ENCODE results near the gene AMH.

The AMH gene

DNA sequence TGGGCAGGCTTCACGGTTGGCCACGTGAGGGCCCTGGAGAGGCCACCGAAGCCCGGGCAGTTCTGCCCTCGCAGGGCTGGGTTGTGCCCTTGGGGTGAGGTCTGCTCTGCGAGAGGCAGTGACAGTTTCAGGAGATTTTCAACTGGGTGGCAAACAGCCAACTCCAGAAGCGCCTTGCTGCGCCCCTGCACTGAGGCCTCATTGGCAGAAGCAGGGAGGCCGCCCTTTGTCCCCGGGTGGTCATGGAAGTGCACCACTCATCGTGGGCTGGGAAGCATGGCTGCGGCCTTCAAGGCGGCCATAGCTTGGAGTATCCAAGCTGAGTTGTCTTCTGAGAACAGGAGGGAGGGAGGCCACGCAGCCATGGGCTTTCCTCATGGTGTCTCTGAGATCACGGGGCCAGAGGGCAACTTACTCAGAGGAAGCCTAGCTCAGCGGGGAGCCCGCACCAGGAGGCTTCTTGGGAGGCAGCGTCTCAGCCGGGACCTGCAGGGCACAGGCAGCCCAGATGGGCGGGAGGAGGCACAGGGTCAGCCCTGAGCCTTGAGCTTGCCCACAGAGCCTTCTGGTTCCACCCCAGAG is 27.8 kb upstream of the AMH start:
- no peak for DNase-seq (ENCODE audit: low read depth)

DNA sequence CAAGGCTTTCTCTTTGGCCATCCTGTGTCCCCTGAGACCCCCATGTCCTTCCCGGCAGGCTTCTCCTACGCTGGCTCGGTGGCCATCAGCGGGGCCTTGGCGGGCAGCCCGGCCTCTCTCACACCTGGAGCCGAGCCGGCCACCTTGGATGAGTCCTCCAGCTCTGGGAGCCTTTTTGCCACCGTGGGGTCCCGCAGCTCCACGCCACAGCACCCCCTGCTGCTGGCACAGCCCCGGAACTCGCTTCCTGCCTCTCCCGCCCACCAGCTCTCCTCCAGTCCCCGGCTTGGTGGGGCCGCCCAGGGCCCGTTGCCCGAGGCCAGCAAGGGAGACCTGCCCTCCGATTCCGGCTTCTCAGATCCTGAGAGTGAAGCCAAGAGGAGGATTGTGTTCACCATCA is 27.2 kb upstream of the AMH start:
- no peak for DNase-seq (ENCODE audit: low read depth)

DNA sequence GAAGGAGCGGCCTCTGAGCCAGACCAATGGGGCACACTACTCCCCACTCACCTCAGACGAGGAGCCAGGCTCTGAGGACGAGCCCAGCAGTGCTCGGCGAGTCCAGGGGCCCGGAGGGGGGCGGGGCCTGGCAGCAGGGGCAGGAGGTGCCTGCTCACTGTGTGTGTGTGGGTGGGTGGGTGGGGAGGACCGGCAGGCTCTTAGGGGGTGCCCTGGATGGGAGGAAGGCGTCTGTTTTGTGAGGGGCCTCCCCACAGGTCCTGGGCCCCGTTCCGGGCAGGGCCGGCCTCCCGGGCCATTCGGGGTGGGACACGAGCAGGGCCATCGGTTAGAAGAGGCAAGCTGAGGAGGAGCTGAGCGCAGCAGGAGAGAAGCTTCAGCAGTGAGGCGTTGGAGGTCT is 25.7 kb upstream of the AMH start:
- no peak for DNase-seq (ENCODE audit: low read depth)

DNA sequence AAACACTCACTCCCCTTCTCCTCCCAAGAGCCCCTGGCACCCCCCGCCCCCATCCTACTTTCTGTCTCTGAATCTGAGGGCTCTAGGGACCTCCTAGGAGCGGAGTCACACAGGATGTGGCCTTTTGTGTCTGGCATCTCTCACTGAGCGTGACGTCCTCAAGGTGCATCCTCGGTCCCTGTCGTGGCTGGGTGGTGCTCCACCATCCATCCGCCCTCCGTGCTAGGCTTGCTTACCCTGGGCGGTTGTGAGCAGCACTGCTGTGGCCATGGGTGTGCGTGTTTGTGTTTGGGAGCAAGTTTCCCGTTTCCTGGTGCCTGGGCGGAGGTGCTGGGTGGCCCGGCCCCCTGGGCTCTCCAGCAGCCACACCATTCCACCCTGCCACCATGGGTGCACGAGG is 25.2 kb upstream of the AMH start:
- DNase-seq (ENCODE audit: low read depth): no peak

DNA sequence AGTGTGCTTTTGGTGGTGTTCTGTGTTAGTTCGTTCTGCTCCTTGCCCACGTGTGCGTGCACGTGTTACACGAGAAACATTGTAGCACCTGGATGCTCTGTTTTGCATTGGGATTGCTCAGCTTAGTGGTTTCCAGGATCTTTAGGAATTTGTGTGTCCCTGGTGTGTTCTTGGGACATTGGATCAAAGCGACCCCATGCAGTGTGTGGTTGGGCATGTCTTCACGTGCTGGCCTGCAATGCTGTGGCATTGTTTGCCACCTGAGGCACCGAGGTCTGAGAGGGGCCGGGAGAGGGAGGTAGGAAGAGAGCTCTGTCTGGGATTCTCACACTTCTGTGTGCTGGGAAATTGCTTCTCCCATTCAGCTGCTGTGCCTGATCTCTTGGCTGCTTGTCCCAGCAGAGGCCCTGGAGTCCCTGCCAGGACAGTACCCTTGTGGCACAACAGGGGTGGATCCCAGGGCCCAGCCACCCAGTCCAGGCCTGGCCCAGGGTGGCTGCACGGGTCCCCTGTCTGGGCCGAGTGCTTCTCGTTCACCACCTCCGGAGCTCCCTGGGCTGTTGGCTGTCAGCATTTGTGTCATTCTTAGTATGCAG is 24.3 kb upstream of the AMH start:
- DNase-seq (ENCODE audit: low read depth): no peak

DNA sequence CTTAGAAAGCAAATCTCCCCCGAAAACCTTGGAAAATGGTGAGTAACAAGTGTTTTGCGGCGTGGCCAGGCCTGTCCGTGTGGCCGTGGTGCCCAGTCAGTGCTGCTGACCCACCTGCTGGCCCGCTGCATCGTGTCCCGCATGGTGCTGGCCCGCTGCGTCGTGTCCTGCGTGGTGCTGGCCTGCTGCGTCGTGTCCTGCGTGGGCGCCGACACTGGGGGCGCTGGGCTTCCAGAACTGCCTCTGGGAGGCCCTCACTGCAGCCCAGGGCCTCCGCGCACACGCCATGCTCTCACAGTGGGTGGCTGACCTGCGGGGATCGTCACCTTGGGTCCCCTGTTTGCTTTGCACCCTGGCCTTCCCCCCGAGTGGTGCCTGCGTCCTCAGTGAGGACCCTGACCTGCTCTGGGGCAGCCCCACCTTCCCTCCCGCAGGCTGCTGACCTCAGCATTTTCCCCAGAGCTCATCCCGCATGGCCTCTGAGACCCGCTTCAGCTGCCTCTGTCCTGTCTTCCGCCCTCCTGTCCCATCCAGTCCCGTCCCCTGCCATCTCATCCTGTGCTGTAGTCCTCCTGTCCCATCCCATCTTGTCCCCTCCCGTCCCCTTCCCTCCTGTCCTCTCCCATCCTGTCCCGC is 23.6 kb upstream of the AMH start:
- DNase-seq (ENCODE audit: low read depth): no peak

DNA sequence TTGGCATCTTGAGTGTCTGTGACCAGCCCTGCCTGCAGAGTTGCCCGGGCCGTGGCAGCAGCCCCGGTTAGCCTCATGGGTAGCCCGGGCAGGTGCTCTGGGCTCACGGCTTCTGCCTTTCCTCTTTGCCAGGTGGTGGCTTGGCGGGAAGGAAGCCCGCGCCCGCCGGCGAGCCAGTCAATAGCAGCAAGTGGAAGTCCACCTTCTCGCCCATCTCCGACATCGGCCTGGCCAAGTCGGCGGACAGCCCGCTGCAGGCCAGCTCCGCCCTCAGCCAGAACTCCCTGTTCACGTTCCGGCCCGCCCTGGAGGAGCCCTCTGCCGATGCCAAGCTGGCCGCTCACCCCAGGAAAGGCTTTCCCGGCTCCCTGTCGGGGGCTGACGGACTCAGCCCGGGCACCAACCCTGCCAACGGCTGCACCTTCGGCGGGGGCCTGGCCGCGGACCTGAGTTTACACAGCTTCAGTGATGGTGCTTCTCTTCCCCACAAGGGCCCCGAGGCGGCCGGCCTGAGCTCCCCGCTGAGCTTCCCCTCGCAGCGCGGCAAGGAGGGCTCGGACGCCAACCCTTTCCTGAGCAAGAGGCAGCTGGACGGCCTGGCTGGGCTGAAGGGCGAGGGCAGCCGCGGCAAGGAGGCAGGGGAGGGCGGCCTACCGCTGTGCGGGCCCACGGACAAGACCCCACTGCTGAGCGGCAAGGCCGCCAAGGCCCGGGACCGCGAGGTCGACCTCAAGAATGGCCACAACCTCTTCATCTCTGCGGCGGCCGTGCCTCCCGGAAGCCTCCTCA is 22.9 kb upstream of the AMH start:
- no peak for DNase-seq (ENCODE audit: low read depth)

DNA sequence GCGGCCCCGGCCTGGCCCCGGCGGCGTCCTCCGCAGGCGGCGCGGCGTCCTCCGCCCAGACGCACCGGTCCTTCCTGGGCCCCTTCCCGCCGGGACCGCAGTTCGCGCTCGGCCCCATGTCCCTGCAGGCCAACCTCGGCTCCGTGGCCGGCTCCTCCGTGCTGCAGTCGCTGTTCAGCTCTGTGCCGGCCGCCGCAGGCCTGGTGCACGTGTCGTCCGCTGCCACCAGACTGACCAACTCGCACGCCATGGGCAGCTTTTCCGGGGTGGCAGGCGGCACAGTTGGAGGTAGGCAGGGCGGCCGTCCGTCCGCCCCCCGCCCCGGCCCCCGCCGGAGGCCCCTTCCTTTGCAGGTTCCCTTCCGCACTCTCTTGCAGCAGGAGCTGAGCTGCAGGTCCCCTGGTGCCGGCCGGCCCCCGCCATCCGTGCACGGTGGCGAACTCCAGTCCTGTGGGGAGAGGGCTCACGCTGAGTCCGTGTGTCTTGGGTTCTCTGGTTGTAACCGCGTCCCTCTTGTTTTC is 22.2 kb upstream of the AMH start:
- no peak for DNase-seq (ENCODE audit: low read depth)

DNA sequence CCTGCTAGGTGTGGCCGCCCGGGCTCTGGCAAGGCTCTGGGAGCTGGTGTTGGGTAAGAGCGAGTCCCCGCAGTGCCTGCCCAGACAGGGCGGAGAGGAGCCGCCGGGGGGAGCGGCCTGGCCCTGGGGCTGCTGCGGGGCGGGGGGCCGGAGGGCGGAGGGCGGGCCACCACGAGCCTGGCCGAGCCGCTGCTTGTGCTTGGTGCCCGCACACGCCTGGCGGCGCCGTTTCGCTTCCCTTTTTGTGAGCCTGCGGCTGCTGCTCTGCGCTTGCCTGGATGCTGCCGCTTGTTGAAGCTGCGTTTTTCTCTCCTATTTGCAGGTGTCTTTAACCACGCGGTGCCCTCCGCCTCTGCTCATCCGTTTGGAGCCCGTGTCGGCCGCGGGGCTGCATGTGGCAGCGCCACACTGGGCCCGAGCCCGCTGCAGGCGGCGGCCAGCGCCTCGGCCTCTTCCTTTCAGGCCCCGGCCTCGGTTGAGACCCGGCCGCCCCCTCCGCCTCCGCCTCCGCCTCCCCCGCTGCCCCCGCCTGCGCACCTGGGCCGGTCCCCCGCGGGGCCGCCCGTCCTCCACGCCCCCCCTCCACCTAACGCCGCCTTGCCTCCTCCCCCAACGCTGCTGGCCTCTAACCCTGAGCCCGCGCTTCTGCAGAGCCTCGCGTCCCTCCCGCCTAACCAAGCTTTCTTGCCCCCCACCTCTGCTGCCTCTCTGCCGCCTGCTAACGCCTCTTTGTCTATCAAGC is 21.5 kb upstream of the AMH start:
- DNase-seq (ENCODE audit: low read depth): no peak

DNA sequence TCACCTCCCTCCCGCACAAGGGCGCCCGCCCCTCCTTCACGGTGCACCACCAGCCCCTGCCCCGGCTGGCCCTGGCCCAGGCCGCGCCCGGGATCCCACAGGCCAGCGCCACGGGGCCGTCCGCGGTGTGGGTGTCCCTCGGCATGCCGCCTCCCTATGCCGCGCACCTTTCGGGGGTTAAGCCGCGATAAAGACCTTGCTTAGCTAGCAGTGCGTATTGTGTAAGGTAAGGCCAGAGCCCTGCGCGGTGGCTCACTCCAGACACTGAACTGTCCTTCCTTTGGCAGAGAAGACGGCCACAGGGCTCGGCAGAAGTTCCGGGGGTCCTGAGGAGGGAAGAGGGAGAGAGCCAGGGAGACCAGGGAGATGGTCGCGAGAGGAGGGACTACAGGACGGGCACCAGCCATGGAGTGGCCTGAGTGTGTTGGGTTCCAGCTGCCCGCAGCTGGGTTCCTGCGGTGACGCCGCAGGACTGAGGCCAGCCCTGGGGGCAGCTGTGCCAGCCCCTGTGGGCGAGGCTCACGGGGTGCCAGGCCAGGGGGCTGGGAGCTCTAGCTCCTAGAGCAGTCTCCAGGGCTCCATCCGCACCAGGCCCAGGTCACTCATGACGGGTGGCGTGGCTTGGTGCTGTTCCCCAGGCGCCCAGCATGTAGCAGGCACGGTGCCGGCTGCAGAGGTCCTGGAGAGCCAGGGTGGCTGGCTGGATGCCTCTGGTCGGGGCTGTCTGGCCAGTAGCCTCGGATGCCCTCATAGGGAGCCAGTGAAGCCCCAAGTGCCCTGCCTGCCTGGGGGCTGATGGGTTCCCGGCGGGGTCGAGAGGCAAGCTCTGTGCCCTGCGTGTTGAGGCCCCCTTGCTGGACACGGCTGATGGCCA is 20.7 kb upstream of the AMH start:
- no peak for DNase-seq (ENCODE audit: low read depth)

DNA sequence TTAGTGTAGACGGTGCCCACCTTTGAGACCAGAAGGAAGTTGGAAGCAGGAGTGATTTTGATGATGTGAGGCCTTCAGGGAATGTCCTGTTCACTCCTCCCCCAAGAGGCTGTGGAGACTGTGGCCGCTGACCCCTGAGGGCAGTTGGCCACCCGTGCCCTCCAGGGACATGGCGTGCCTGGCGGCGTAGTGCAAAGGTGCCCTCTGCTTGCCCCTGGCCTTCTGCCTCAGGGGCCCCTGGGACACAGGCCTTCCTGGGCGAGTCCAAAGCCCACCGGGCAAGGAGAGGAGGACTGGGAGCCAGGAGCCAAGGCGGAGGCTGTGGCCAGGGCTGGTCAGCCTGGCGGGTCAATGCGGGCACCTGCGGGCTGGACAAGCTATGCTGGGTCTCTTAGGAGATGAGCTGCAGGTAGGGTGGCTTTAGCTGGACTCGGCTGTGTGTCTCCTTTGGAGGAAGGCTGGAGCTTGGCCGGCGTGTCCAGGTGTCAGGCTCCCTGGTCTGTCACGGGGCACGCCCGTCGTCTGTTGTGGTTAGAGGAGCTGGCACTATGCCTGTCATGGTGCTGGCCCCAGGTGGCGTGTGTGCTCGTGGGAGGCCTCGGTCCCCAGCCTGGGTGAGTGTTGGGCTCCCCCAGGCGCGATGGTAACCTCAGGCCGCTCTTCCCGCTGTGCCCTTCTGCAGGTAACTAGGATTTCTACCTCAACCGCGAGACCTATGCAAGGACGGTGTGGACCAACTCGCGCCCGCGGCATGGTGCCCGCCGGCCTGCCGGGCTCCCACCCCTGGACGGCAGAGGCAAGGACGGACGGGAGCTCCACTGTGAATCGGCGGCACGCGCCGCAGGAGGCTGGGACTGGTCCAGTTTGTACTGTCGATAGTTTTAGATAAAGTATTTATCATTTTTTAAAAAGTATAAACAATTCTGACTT is 19.8 kb upstream of the AMH start:
- DNase-seq (ENCODE audit: low read depth): no peak

DNA sequence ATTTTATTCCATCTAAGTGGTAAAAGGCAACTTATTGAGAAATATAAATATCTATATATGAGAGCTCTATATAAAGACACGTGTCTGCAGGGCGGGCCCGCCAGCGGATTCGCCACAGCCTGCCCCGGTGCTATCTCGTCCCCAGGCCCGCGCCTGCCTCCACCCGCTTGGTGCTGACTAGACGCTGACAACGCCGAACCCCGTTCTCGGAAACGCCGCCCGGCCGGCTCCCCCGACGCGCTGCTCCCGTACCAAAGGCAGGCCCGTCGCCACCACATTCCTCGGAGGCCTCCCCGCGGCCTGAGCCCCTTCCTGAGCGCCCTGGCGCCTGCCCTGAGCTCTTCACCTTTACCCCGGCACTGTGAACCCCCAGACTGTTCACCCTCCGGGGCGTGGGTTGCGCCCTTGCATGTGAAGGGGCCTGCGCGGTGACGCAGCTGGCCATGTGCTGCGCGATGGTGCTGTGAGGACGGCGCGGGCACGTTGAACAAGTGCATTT is 19.0 kb upstream of the AMH start:
- DNase-seq (ENCODE audit: low read depth): no peak

DNA sequence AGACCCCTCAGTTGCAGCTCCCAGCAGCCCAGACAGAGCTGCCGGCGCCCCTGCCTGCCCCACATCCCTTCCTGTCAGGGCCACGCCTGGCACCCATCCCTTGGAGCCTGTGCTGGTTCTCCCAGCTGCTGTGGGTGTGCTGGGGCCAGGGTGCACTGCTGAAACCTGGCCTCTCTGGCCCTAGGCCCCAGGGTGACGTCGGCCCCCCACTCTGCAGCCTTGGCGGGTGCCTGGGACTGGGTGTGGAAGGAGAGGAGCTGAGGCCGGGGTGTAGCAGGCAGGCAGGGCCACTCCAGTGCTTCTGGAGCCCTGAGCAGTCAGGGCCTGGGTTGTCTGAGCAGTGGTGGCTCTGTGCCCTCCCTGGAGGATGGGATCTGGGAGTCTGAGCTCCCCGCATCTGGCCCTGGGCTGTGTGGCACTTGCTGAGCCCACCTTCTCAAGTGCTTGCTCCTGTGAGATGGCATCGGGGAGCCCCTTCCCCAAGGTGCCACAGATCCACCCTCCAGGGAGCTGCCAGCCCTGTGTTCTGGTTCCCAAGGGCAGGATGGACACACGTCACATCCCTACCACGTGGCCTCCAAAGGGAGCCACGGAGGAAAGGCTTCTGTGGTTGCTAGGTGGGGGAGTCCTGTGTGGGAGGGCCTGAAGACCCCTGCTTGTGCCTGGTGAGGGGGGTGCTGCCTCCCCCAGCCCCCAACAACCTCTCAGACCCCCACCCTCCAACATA is 18.2 kb upstream of the AMH start:
- DNase-seq (ENCODE audit: low read depth): no peak

DNA sequence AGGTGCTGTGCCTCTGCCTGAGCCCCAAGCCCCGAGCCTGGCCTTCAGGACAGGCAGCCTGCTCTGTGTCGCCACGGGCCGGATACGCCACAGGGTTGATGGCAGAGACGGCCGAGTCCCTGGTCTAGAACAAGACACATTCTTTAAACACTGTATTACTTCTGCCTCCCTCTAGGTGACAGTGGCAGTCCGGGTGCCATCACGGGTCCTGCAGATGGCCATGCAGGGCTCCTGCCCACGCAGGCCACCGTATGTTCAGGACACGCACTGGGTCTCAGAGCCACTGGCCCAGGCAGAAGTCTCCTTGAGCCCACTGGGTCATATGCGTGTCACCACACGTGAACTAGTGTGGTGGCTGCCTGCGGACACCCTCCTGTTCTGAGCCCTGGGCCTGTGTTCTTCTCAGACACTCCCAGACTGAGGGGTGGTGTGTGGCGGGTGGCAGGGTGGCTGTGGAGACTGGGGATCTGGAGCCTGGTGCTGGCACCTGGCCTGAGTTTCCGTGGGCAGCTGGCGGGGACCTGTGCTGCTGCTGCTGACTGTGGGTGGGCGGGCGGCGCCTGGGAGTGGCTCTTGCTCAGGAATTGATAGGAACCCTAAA is 17.4 kb upstream of the AMH start:
- no peak for DNase-seq (ENCODE audit: low read depth)

DNA sequence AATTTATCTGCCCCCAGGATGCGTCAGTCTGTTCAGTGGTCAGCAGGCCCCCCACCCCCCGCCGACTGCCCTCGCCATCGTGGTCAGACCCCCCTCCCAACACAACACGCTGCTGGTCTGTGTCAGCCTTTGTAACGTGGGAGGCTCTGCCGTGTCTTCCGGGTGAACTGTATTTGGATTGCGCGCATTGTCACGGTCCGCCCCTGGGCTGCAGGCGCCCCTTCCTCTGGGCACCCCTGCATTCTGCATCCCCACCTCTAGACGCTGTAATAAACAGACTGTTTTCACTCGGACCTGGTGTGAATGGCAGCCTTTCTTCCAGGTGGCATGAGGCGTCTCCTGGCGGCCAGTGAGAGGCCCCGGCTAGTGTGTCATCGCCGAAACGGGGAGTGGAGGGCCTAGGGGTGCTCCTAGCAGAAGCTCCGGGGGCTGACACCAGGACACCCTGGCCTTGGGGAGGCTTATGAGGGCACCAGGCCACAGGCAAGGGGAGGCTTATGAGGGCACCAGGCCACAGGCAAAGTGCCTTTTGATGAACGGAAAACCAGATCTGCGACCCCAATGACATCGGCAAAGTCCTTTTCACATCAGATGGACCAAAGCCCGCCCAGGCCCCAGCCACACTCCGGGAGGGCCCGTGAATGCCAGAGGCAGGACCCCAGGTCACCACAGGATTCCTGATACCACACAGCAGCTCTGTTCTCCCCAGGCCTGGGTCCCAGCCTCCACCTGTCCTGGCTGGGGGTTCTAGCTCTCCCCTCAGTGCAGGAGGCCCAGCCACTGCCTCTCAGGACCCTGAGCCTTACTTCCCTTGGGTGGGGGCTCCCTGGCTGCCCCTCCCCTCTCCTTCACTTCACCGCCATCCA is 16.6 kb upstream of the AMH start:
- DNase-seq (ENCODE audit: low read depth): no peak

DNA sequence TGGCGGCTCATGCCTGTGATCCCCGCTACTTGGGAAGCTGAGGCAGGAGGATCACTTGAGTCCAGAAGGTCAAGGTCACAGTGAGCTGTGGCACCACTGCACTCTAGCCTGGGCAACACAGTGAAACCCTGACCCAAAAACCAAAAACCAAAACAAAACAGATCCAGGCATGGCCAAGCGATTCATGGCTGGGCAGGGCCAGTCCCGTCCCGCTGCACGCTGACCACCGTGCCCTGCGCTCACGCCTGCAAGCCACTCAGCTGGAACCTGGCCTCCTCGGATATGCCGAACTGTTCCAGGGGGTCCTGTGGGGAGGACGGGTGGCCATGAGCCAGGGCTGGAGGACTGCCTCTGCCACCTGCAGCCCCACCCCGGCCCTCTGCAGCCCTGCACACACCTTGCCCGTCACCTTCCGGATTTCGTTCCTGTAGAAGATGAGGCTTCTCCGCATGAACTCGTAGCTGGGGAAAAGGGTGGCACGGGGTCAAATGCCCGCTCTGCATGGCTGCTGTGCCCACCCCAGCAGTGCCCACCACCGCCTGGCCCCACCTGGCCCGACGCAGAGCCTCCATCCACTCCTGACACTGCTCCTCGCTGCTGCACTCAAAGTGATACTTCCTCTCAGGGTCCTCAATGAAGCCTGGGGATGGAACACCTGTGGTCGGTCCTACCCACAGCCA is 15.4 kb upstream of the AMH start:
- DNase-seq (ENCODE audit: low read depth): no peak

DNA sequence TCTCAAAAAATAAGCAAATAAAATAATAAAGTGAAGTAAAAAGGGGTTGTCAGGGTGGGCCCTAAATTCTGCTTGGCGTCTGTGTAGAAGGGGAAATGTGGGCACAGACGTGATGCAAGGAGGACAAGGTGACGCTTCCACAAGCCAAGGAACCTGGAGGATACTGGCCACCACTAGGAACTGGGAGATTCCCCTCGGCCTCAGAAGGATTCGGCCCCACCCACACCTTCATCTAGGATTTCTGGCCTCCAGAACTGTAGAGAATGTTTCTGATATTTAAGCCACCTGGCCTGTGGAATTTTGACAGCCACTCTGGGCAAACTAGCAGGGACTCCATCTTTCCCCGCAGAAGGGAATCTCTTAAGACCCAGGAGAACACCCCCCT is 14.1 kb upstream of the AMH start:
- no peak for DNase-seq (ENCODE audit: low read depth)
